Activated T-helper 1 cell treated with Interleukin-2 at 50 U/mL for 16 hours (primary cell): ENCODE measurements around the gene TBC1D16.

ENCODE experiments used
- DNase-seq: peaks from one replicate; pipeline ENCODE4 v3.0.0-alpha.2; 2020; ENCODE audit warnings: low read depth

Gene TBC1D16

DNA sequence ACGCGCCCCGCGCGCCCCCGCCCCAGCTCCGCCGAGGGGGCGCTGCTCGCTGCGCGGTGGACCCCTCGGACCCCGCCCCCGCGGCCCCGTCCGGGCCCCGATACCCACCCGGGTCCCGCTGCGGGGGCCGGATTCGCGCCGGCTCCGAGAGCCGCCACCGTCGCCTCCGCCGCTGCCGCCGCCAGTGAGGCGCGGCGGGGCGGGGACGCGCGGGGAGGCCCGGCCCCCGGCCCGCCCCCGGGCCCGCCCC is at the start of gene TBC1D16:
Gene TBC1D16, minus strand, starts transcription at position 186 of the 250 bp plus-strand sequence. CDS start 22,325 bp downstream, outside the sequence.
- DNase-seq, result no peak

DNA sequence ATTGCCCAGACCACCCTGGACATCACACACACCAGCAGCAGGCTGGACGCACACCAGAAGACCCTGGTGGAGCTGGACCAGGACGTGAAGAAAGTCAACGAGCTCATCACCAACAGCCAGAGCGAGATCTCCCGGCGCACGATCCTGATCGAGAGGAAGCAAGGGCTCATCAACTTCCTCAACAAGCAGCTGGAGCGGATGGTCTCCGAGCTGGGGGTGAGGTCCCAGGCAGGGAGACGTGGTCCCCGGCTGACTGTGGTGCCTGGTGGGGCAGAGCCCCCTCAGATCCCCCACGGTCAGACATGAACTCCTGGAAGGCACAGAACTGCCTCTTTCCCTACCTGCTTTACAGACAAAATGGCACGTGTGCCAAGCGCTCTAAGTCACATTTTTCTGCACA is 49.1 kb upstream of the TBC1D16 start:
- DNase-seq, result no peak

DNA sequence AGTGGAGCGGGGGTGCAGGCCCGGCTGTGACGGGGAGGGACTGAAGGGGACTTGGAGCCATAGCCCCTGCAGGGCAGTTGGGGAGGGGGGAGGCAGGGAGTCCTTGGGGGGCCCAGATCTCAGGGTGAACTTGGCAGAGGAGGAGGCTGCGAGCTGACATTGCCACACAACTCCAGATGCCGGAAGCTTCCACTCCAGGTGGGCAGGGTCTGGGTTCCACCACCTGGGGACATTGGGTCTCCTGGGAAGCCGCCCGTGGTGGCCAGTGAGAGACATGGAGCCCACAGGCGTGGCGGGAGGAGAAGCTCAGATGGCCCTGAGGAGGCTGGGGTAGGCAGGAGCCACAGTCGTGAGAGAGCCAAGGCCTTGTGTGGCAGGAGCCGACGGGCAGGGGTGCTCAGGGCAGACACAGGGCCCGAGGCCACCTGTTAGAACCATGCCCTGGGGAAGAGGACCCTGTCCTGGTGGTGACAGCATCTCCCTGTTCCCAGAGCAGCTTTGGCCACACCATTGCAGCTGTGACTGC is 47.5 kb upstream of the TBC1D16 start:
- no peak for DNase-seq

- DNase-seq, result peak; percentile 25
Observed at GRCh38 chr17:80082403-80083135, 46.9 kb upstream of the TBC1D16 start.

- DNase-seq, result no peak
Observed at GRCh38 chr17:80081596-80081995, 45.9 kb upstream of the TBC1D16 start.

DNA sequence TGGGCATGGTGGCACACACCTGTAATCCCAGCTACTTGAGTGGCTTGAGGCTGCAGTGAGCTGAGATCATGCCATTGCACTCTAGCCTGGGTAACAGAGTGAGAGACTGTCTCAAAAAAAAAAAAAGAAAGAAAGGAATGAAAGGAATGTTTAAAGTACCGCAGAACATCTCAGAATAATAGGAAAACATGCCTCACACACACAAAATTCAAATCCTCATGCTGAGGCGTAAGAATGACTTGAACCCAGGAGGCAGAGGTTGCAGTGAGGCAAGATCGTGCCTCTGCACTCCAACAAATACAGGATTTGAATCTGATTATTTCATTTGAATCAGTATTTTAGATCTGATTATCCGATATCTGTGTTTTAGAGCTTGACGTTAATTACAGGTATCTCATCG is 44.4 kb upstream of the TBC1D16 start:
- no peak for DNase-seq

GRCh38 chr17:80072410-80072809 is 36.7 kb upstream of the TBC1D16 start:
- no peak for DNase-seq

GRCh38 chr17:80071116-80071841 is 35.6 kb upstream of the TBC1D16 start:
- DNase-seq, result no peak

- no peak for DNase-seq
Observed at GRCh38 chr17:80070375-80071115, 34.9 kb upstream of the TBC1D16 start.

GRCh38 chr17:80068301-80069222 is 32.9 kb upstream of the TBC1D16 start:
- no peak for DNase-seq

- DNase-seq, result no peak
Observed at GRCh38 chr17:80067393-80067986, 31.8 kb upstream of the TBC1D16 start.

GRCh38 chr17:80065478-80066170 is 30.0 kb upstream of the TBC1D16 start:
- no peak for DNase-seq

- no peak for DNase-seq
Observed at GRCh38 chr17:80064696-80065095, 29.0 kb upstream of the TBC1D16 start.

DNA sequence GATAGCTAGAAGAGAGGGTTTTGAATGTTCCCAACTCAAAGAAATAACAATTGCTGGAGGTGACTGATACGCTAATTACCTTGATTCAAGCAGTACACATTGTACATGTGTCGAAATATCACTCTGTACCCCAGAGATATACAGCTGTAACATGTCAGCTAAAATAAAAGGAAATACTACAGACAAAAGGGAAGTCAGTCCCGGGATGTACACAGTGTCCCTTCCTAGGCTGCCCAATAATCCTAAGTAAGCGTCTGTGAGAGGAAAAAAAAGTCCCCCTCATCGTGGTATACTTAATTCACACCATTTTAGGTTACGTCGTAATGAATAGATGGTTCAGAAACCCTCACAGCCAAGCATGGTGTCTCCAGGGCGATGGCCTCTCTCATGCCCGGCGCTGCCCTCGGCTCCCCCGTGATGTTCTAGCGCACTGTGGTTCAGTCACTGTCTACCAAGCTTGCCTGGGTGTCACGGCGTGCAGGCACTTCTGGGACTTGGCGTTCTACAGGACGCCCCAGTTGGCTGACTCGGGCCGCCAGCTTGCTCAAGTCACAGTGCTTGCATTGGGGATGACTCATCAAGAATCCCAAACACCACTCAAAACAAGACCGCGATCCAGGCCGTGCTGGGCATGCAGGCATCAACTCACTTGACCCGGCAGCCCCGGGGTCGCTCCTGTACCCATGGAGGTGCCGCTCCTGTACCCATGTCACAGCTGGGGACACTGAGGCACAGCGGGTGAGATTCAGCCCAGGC is 28.3 kb upstream of the TBC1D16 start:
- no peak for DNase-seq

GRCh38 chr17:80061421-80061820 is 25.7 kb upstream of the TBC1D16 start:
- no peak for DNase-seq

GRCh38 chr17:80060644-80061043 is 25.0 kb upstream of the TBC1D16 start:
- DNase-seq, result no peak

DNA sequence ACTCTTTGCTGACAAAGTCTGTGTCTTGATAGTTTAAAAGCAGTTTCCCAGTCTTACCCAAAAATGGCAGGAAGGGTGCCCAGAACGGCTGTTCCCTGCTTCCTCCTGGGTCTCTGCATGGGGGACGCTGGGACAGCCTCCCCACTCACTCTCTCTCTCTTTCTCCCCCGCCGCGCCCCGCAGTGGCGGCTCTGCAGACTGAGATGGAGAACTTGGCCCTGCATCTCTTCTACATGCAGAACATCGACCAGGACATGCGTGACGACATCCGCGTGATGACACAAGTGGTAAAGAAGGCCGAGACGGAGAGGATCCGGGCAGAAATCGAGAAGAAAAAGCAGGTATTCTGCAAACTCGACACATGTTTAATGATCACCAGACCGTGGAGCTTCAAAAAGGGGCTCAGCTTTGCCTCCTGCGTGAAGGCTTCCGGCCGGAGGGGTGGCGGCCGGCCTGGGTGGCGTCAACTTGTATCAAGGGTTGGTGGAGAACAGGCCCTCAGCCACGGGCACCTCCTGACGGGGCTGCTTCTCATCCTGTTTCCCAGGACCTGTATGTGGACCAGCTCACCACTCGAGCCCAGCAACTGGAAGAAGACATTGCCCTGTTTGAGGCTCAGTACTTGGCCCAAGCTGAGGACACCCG is 22.8 kb upstream of the TBC1D16 start:
- DNase-seq, result no peak

DNA sequence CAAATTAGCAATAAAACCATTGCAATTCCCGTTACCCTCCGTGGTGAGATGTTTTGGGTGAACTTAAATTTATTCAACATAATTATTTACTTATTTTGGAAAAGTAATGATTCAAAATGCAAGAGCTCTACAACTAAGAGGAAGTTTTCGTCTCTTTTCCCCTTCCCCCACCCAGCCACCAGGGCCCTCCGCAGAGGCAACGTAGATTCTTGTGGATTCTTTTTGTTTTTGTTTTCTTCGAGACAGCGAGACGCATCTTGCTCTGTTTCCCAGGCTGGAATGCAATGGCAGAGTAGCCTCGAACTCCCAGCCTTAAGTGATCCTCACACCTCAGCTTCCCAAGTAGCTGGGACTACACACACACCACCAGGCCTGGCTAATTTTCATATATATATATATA is 19.9 kb upstream of the TBC1D16 start:
- no peak for DNase-seq

- DNase-seq, result no peak
Observed at GRCh38 chr17:80053102-80053501, 17.4 kb upstream of the TBC1D16 start.

DNA sequence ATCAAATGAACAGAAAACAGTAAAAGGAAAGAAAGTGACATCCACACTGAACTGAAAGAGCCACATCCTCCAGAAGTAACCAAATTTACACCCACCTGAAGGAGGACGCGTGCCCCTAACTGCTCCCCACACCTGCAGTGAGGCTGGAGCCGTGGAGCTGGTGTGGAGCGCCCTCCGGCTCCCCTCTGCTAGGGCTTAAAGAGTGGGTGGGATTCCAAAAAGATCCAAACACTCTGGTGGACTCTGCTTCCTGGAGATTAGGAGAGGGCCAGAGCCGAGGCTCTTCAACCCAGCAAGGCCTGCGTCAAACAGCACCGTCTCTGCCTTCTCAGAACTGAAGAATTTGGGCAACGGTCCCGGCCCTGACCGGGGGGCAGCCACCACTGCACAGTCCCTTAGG is 16.0 kb upstream of the TBC1D16 start:
- DNase-seq, result no peak
